Daoy (cell line): ENCODE measurements around the gene PYCARD. TPM values are rescaled to one million over a fixed set of nuclear protein-coding genes. Genes with fewer than 3 reads are reported as not detected.
"Not testable (repeated sequence)": the region's sequence is repeated elsewhere in the genome, so short reads cannot be mapped to it uniquely, and the experiment has no call there.

Experiments
- DNase-seq: peaks from one replicate; pipeline ENCODE4 v3.0.0-alpha.2; 2015; ENCODE audit warnings: low read depth
- total RNA-seq: library from RNA; depleted of rRNA; stranded (reverse); fragments of >200 nt; shearing (Covaris generic); gene quantifications from 2 replicates; pipeline ENCODE4 v1.2.3, GENCODE V29; 2014

Gene PYCARD
- total RNA-seq, 1 experiment from 2014 or later: 14.7 TPM

DNA sequence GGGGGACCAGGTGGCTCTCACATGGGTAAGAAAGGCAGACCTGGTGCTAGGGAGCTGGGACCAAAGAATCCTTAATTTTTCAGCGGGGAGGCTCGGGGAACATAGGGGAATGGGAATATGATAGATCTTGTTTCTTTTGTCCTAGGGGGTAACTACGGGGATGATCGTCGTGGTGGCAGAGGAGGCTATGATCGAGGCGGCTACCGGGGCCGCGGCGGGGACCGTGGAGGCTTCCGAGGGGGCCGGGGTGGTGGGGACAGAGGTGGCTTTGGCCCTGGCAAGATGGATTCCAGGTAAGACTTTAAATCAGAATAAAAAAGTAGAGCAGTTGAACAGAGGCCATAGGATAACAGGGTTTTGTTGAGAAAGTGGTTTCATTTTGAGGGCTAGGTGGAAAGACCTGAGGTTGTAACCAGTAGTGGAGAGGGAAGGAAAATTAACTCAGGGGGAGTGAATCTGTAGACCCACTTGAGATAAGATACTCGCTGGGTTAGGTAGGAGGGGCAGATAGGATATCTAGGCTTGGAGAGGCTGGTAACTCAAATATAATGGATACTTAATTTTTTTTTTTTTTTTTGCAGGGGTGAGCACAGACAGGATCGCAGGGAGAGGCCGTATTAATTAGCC, 11.6 kb downstream of the PYCARD start:
- DNase-seq: no peak

DNA sequence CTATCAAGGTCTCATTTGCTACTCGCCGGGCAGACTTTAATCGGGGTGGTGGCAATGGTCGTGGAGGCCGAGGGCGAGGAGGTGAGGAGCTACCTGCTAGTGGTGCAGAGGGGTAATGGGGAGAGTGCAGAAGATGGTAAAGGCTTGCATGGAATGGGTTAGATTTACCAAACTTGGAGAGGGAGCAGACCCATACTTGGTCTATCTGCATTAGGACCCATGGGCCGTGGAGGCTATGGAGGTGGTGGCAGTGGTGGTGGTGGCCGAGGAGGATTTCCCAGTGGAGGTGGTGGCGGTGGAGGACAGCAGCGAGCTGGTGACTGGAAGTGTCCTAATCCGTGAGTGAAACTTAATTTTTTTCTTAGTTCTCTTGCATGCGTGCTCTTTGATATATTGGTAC, 12.5 kb downstream of the PYCARD start:
- DNase-seq: no peak

- no peak for DNase-seq
Observed at GRCh38 chr16:31189412-31189778, 13.2 kb downstream of the PYCARD start.

DNA sequence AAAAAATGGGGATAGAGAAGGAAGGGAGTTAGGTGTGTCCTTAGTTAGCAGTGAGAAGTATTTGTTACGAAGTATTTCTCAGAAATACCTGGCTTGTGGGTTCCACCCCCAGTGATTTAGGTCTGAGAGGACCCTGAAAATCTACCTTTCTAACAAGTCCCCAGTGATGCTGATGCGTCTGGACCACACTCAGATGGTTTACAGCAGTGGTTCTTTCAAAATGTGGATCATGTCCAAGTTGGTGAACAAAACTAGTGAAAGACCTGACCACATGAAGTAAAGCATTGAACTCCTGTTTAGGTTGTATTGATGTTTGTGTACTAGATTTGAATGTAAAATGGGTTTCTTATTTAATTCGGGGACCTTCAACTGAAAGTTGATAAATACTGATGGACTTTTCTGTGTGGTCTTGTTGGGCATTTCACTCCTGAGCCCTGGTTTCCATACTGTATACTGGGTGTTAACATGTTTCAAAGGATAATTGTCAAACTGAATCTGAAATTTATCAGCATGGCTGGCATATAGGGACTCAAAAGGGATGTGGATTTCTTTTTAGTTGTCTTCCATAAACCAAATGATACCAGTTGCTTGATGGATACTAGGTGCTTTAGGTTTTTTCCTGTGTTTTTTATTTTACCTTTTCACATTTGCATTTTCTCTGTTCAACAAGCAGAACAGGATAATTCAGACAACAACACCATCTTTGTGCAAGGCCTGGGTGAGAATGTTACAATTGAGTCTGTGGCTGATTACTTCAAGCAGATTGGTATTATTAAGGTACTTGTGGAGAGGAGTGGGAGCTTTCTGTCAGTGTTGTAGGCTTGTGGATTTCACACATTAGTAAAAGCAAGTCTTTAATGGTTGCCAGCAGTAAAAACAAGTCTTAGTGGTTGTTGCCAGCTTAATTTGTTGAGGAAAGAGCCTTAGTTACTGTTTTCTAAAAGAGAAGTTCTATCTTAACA, 13.8 kb downstream of the PYCARD start:
- no peak for DNase-seq

DNA sequence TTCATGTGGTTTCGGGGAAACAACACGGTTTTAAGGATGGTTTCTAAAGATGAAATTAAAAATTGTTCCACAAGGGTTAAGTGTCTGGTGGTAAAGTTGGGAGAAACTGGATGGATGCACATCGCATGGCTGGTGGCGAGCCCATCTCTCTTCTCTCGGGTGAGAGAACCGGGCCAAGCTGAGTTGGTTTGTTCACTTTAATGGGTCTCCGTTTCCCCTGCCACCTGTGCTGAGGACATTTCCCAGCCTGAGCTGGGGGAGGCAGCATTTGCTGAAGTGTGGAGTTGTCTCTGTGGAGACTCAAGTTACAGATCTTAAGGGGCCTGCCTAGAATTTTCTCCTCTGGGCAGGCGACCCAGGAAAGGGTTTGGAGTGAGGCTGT, 14.8 kb downstream of the PYCARD start:
- DNase-seq: no peak

GRCh38 chr16:31186930-31187807, 15.4 kb downstream of the PYCARD start:
- no peak for DNase-seq

- DNase-seq: no peak
Observed at GRCh38 chr16:31186176-31186575, 16.4 kb downstream of the PYCARD start.

DNA sequence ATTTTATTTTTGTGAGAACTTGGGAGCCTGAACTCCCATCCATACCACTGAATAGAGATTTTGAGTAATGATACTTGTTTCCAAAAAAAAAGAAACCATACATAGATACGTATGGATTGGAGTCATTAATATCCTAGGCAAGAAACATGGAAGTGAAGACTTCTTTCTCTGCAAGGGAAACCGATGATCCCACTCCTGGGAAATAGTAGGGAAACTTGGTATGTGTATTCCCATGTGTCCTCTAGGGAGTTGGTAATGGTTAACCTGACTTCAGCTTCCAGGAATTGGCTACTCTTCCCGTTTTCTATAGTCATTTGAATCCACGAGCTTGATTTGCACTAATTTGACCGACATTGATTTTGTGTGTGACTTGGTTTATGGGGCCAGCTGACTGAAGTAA, 17.2 kb downstream of the PYCARD start:
- no peak for DNase-seq

GRCh38 chr16:31184888-31185287, 17.7 kb downstream of the PYCARD start:
- DNase-seq: no peak

DNA sequence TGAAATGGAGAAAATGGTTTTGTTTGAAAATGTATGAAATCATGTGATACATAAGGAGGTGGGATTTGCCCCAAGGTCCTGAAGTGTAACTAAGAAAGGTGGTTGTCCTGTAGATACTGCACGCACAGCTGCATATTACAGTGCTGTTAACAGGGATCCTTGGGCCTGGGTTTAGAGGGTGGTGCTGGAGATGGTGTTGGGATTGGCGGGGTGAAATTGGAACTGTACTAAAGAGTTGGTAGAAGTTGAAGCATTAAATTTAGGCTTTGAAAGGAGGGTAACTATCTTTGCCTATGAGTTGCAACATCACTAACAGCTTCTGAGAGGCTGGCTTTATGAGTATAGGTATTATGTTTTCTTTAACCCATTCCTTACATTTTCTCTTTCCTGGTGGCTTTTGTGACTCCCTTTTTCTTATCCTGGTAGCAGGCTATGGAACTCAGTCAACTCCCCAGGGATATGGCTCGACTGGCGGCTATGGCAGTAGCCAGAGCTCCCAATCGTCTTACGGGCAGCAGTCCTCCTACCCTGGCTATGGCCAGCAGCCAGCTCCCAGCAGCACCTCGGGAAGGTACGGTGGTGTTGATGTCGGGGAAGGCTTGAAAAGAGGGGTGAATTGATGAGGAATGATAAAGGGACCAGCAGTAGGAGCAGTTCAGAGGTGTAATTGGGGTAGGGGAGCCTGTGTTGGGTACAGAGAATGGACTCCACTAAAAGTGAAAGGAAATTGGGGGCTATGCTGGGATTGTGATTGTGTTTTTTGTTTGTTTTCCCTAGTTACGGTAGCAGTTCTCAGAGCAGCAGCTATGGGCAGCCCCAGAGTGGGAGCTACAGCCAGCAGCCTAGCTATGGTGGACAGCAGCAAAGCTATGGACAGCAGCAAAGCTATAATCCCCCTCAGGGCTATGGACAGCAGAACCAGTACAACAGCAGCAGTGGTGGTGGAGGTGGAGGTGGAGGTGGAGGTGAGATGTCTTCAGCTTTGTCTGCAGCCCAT, 18.8 kb downstream of the PYCARD start:
- no peak for DNase-seq

GRCh38 chr16:31182391-31182790, 20.2 kb downstream of the PYCARD start:
- DNase-seq: no peak

DNA sequence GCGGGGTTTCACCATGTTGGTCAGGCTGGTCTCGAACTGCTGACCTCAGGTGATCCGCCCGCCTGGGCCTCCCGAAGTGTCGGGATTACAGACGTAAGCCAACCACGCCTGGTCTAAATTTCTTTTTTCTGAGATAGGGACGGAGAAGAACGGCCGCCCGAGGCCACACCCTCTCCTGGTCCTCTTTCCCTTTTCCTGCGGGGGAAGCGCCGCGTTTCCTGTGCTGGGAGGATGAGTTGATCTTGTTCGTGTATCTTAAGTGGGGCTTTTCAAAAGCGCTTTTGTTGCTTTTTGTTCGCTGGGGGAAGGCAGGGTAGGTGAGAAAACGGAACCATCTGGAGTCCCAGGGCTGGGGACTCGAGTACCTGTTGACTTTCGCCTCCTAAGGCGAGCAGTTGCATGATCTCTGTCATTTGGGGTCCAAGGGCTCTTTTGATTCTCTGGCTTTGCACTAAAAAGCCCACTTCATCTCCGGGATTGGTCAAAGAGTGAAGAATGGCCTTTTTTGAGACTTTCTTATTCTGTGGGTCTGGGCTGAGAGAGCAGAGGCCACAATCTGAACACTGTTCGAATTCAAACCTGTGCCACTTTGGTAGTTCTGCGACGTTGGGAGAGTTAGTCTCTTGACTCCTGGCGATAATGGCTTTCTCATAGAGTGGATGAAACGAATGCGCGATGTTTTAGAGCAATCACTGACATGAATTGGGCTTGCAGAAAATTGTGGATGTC, 21.3 kb downstream of the PYCARD start:
- peak; percentile 41 for DNase-seq

- DNase-seq: peak; percentile 88
Observed at GRCh38 chr16:31179747-31180459, 22.7 kb downstream of the PYCARD start, which contains the start of gene FUS. TSS of gene FUS (plus strand) at chr16:31180139. CDS start at chr16:31180215, 76 bp downstream.

- no peak for DNase-seq
Observed at GRCh38 chr16:31179219-31179746, 23.3 kb downstream of the PYCARD start.

DNA sequence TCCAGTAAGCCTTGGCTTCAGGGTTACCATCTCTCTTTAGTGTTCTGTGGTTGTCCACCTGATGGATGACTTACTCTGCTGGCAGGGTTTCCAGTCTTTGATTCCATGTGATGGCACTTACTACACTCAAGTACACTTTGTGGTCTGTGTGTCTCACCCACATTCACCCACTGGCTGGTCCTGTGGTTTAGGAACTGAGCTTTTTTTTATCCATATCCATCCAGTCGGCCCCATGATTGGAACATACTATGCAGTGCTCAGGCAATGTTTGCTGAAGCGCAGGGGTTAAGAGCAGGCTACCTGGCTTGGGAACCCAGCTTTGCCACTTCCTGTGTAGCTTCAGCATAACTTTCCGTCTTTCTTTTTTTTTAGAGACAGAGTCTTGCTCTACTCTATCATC, 25.4 kb downstream of the PYCARD start:
- peak; percentile 91 for DNase-seq

DNA sequence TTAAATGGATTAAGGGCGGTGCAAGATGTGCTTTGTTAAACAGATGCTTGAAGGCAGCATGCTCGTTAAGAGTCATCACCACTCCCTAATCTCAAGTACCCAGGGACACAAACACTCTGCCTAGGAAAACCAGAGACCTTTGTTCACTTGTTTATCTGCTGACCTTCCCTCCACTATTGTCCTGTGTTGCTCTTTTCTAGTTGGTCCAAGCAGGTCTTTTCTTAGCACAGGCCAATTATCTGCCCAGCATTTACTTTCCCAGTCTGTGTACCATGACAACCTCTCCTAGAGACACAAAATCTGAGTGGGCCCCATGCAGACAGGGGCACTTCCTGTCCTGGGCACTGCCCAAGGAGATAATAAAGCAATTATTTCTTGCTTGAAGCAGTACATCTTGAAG, 32.5 kb downstream of the PYCARD start:
- not testable (repeated sequence) for DNase-seq

DNA sequence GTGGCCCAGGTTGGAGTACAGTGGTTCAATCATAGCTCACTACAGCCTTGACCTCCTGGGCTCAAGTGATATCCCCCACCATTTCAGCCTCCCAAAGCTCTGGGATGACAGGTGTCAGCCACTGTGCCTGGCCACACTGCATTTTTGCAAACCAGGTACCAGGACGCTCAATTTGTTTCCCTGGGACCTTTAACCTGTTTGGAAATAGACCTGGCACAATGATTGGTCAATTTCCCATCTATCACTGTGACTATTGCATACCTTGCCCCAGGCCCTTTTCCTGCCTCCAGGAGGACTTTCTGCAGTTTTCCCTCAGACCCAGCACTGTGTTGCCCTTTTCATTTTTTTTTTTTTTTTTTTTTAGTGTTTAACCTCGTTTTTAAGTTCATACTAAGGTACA, 33.7 kb downstream of the PYCARD start:
- no peak for DNase-seq

GRCh38 chr16:31167315-31167714, 35.2 kb downstream of the PYCARD start:
- DNase-seq: no peak

DNA sequence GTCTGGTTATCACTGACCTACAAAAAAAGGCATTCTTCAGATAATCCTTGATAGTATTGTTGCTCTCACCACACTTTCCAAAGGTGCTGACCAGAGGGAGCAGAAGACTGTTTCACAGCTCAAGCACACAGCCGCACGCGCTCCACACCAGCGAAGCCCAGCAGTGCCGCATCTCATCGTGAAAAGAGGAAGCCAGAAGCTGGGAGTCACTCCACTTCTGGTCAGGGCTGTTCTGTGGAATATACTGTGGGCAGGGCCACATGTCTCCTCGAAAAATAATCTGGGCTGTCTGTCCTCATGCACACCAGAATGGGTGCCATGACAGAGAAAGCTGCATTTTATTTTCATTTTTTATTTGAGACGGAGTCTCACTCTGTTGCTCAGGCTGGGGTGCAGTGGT, 45.4 kb downstream of the PYCARD start:
- DNase-seq: no peak
